ENCODE measurements around the gene HERPUD1.

DNA sequence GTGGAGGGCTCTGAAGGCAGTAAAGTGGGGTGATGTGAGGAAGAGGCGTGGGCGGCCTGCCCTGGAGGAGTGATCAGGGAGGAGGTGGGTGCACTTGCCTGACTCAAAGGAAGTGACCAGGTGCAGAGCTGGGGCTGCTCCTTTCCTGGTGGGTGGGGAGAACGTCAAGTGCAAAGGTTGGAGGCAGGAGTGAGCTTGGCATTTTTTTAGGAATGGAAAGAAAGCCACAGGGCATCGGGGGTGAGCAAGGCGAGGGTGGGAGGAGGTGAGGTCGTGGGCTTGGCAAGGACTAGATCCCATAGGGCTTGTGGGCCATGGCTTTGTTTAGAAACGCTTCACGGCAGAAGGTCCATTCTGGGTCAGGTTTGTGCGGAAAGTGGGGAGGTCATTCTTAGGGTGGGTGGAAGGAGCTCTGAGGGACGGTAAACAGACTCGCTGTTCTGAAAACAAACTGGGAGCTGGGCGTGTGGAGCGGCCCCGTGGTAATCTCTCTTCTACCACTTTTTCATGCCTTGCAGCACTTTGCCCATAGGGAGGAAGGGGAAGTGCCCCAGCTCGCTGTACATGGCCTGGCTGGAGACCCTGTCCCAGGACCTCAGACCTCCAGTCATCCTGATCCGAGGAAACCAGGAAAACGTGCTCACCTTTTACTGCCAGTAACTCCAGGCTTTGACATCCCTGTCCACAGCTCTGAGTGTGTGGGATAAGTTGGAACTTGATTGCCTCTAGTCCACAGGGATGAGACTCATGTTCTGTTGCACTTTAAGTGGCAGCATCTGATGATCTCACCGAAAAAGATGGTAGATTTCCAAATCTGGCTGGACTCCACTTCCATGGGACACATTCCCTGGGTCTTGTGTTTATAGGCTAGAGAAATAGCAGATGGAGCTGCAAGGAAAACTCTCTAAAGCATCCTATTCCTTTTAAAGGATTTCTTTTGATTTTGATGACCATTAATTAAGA, 18.9 kb upstream of the HERPUD1 start:
- TF ChIP-seq, protein P1, sequence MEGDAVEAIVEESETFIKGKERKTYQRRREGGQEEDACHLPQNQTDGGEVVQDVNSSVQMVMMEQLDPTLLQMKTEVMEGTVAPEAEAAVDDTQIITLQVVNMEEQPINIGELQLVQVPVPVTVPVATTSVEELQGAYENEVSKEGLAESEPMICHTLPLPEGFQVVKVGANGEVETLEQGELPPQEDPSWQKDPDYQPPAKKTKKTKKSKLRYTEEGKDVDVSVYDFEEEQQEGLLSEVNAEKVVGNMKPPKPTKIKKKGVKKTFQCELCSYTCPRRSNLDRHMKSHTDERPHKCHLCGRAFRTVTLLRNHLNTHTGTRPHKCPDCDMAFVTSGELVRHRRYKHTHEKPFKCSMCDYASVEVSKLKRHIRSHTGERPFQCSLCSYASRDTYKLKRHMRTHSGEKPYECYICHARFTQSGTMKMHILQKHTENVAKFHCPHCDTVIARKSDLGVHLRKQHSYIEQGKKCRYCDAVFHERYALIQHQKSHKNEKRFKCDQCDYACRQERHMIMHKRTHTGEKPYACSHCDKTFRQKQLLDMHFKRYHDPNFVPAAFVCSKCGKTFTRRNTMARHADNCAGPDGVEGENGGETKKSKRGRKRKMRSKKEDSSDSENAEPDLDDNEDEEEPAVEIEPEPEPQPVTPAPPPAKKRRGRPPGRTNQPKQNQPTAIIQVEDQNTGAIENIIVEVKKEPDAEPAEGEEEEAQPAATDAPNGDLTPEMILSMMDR (IDR thresholded peaks at IDR 0.05) = no peak
- TF ChIP-seq POLR2A (IDR thresholded peaks at IDR 0.05) = no peak

All from esophagus squamous epithelium (tissue), 4 donors.